Mesendoderm (in vitro differentiated cells): Measurements from ENCODE around the gene PSMB2.

Experiments
- DNase-seq: peaks from one replicate; pipeline ENCODE4 v3.0.0; 2013
- H2AK5ac ChIP-seq: 2 replicates; pipeline ENCODE4 v1.6.1; 2013; ENCODE audit warnings: low read length, inconsistent platforms
- H2BK120ac ChIP-seq: 2 replicates; pipeline ENCODE4 v1.6.1; 2013; ENCODE audit warnings: low read depth, mild to moderate bottlenecking, low read length, moderate library complexity, mixed read lengths
- H2BK15ac ChIP-seq: replicated peaks from 2 replicates; pipeline ENCODE4 v1.6.1; 2013; ENCODE audit warnings: low read depth, mild to moderate bottlenecking, moderate library complexity
- H2BK5ac ChIP-seq: 2 replicates; pipeline ENCODE4 v1.6.1; 2013; ENCODE audit warnings: low read length, inconsistent platforms
- H3K18ac ChIP-seq: 2 replicates; pipeline ENCODE4 v1.6.1; 2013; ENCODE audit warnings: mild to moderate bottlenecking, low read length, mixed read lengths
- H3K23ac ChIP-seq: one replicate; pipeline ENCODE4 v1.6.1; 2013; ENCODE audit warnings: low read length
- H3K27ac ChIP-seq: 2 replicates; pipeline ENCODE4 v1.5.1; 2013; ENCODE audit warnings: low read depth, mild to moderate bottlenecking, inconsistent platforms, low read length, moderate library complexity
- H3K27me3 ChIP-seq: 2 replicates; pipeline ENCODE4 v1.6.1; 2013; ENCODE audit warnings: low read length, control low read depth, mild to moderate bottlenecking, inconsistent platforms; ENCODE audit not compliant: insufficient read depth, poor library complexity
- H3K36me3 ChIP-seq: 2 replicates; pipeline ENCODE4 v1.6.1; 2013; ENCODE audit warnings: low read length, inconsistent platforms; ENCODE audit not compliant: control insufficient read depth, insufficient read depth
- H3K4ac ChIP-seq: one replicate; pipeline ENCODE4 v1.6.1; 2013; ENCODE audit warnings: low read depth, mild to moderate bottlenecking, low read length, moderate library complexity
- H3K4me1 ChIP-seq: 2 replicates; pipeline ENCODE4 v1.6.1; 2013; ENCODE audit warnings: low read depth, low read length, inconsistent platforms; ENCODE audit not compliant: control insufficient read depth
- H3K4me2 ChIP-seq: 2 replicates; pipeline ENCODE4 v1.6.1; 2013; ENCODE audit warnings: low read length
- H3K4me3 ChIP-seq: 2 replicates; pipeline ENCODE4 v1.5.1; 2013; ENCODE audit warnings: mild to moderate bottlenecking, low read length
- H3K56ac ChIP-seq: one replicate; pipeline ENCODE4 v1.6.1; 2013; ENCODE audit warnings: low read length
- H3K79me1 ChIP-seq: 2 replicates; pipeline ENCODE4 v1.6.1; 2013; ENCODE audit warnings: low read length, inconsistent platforms
- H3K79me2 ChIP-seq: 2 replicates; pipeline ENCODE4 v1.6.1; 2013; ENCODE audit warnings: mild to moderate bottlenecking, low read length; ENCODE audit not compliant: control insufficient read depth, insufficient read depth
- H3K9ac ChIP-seq: 2 replicates; pipeline ENCODE4 v1.6.1; 2013; ENCODE audit warnings: low read length, inconsistent platforms
- H4K5ac ChIP-seq: one replicate; pipeline ENCODE4 v1.6.1; 2013; ENCODE audit warnings: low read length
- H4K8ac ChIP-seq: one replicate; pipeline ENCODE4 v1.6.1; 2013; ENCODE audit warnings: low read depth, mild to moderate bottlenecking, control low read depth, low read length, moderate library complexity
- WGBS: extraction: QIAGEN DNeasy Blood & Tissue Kit; methylation state at CpG from one replicate; pipeline ENCODE4 v1.1.7; 2013; ENCODE audit warnings: low lambda C conversion rate, missing lambda C conversion rate; ENCODE audit not compliant: insufficient coverage; ENCODE audit errors: extremely low coverage; 5-methylcytosine and 5-hydroxymethylcytosine counted together

PSMB2 gene

DNA sequence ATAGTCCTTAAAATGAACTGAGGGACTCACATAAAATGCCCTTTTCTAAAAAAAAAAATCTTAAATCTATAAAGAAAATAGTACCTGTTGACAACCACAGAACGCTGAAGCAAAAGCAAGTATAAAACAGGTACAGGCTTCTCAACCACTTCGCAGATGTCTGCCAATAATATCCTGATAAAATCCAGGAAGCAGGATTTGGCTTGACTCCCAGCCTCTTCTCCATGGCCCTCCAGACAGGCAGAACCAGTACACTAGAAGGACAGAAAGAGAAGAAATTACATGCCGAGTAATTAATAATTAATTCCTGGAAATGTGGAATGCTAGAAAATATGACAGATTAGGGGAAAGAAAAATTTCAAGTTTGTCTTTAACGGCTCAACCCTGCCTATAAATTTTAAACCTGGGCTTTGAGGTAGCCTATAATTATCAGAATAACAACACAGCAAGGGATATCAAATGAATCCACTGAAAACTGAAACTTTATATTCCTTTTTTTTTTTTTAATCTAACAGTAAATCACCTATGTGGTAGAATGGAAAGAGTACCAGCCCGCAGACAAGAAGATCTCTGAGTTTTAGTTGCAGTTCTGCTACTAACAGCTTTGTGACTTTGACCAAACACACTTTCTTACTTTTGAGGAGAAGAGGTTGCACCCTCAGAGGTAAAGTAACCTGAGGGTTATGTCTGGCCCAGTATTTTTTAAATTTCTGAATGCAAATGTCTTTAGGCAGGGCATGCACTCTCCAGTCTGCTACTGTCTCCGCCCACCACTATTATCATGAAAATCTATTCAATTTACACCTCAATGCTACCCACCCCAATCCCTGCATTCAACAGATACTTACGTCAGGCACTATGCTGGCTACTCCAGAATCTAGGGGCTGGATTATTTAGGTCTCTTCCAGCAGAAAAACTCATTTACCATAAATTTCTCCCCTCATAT is 86.8 kb downstream of the PSMB2 start:
- Histone ChIP-seq H3K56ac (peak overlapping the region; percentile 17), H3K4me3 (no peak overlapping the region), H2AK5ac (no peak overlapping the region), H2BK120ac (no peak overlapping the region), H3K36me3 (no peaks in the 10 kb centered on the region), H2BK5ac (no peak overlapping the region), H4K5ac (no peak overlapping the region), H3K23ac (no peak overlapping the region), H3K4me2 (no peak overlapping the region), H3K4me1 (peaks cover 12% of the 10 kb centered on the region), H2BK15ac (no peak overlapping the region), H3K4ac (no peak overlapping the region), H3K79me1 (peaks cover 15% of the 10 kb centered on the region), H3K18ac (no peak overlapping the region), H3K79me2 (peaks cover 15% of the 10 kb centered on the region), H3K27ac (no peak overlapping the region), H3K9ac (peak overlapping the region; percentile 18), H4K8ac (no peak overlapping the region), H3K27me3 (no peaks in the 10 kb centered on the region)
- WGBS: no CpG with 5 or more reads among the region's 7 CpGs
- DNase-seq: peak; percentile 81

DNA sequence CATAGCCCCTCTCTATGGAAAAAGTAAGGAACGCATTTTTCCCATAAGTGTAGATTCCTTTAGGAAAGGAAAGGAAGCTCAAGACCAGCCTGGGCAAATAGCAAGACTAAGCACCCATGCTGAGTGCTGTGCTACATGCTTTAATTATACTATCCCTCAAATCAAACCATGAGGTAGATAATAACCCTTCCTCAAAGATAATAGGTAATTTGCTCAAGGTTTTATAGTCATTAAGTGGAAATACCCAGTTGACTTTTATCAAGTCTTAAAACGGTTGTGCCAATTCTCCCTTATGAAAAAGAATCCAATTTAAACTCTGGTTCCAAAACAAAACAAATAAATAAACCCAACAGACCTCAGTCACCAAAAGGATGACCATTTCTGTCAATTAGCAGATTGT is 87.5 kb downstream of the PSMB2 start:
- Histone ChIP-seq H3K79me2 (peaks cover 15% of the 10 kb centered on the region), H3K18ac (no peak overlapping the region), H3K36me3 (no peaks in the 10 kb centered on the region), H3K79me1 (peaks cover 13% of the 10 kb centered on the region), H2AK5ac (no peak overlapping the region), H3K4ac (no peak overlapping the region), H3K27me3 (no peaks in the 10 kb centered on the region), H3K4me1 (peaks cover 12% of the 10 kb centered on the region), H2BK120ac (no peak overlapping the region), H2BK15ac (no peak overlapping the region), H4K8ac (no peak overlapping the region), H3K27ac (no peak overlapping the region), H3K4me2 (no peak overlapping the region), H3K56ac (no peak overlapping the region), H4K5ac (no peak overlapping the region), H3K23ac (no peak overlapping the region), H2BK5ac (no peak overlapping the region), H3K4me3 (no peak overlapping the region), H3K9ac (no peak overlapping the region)
- no CpG with 5 or more reads among the region's 2 CpGs for whole genome bisulfite sequencing
- DNase-seq: no peak
